NCI-H748 (cell line): ENCODE results near the gene QRICH1.
"Not testable (repeated sequence)": the region's sequence is repeated elsewhere in the genome, so short reads cannot be mapped to it uniquely, and the experiment has no call there.

Experiments
- DNase-seq: peaks from one replicate; lab custom pipeline; 2025; ENCODE audit not compliant: unreplicated experiment; lab: John Stamatoyannopoulos, UW

QRICH1 gene

GRCh38 chr3:49017971-49018706, 75.7 kb downstream of the QRICH1 start, which contains the start of gene DALRD3:
TSS of gene DALRD3 (minus strand) at chr3:49018580. CDS start at chr3:49018564, 16 bp downstream.
- DNase-seq: peak; percentile 90

GRCh38 chr3:49017229-49017970, 76.5 kb downstream of the QRICH1 start:
- DNase-seq: peak; percentile 57

DNA sequence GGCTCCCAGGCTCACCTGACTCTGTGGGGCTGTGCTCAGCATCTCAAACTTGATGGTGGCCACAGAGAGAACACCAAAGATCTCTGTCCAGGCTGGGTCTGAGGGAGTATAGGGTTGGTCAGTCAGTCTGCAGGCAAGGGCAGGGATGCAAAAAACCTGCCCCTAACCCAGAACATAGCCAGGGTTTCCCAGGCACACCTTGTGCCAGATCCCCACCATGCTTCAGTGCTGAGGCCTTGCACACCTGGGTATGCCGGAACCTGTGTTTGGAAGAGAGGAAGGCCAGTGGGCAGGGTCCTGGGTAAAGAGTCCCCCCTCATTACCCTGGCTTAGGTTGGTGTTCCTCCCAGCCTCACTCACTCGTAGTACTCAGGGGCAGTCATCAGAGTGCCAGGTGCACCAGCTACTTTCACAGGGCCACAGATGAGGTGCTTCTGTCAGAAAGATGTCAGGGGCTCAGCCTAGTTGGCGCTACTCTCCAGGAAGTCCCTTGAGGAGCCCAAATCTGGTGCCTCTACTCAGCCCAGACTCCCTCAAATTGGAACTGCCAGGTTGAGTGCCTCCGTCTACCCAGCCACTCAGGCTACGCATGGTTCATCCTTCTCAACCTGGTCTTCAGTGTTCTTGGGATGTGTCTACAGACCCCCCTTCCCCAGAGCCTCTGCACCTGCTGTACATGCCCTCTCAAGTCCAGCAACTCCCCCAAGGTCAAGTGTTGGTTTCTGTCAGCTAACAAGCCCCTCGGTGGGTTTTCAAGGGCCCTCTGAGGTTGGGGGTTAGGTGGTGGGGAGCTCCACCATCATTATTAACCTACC, 77.2 kb downstream of the QRICH1 start:
- no peak for DNase-seq

- no peak for DNase-seq
Measured at GRCh38 chr3:49015765-49016164, 78.1 kb downstream of the QRICH1 start.

- DNase-seq: no peak
Measured at GRCh38 chr3:49015072-49015471, 78.8 kb downstream of the QRICH1 start.

GRCh38 chr3:49013738-49014660, 79.9 kb downstream of the QRICH1 start:
- DNase-seq: peak; percentile 15

- DNase-seq: no peak
Measured at GRCh38 chr3:49013113-49013737, 80.6 kb downstream of the QRICH1 start.

DNA sequence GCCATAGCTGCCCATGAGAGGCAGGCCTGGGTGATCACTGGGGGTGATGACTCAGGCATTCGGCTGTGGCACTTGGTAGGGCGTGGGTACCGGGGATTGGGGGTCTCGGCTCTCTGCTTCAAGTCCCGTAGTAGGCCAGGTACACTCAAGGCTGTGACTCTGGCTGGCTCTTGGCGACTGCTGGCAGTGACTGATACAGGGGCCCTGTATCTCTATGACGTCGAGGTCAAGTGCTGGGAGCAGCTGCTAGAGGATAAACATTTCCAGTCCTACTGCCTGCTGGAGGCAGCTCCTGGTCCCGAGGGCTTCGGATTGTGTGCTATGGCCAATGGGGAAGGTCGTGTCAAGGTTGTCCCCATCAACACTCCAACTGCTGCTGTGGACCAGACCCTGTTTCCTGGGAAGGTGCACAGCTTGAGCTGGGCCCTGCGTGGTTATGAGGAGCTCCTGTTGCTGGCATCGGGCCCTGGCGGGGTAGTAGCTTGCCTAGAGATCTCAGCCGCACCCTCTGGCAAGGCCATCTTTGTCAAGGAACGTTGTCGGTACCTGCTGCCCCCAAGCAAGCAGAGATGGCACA, 81.3 kb downstream of the QRICH1 start:
- DNase-seq: no peak

DNA sequence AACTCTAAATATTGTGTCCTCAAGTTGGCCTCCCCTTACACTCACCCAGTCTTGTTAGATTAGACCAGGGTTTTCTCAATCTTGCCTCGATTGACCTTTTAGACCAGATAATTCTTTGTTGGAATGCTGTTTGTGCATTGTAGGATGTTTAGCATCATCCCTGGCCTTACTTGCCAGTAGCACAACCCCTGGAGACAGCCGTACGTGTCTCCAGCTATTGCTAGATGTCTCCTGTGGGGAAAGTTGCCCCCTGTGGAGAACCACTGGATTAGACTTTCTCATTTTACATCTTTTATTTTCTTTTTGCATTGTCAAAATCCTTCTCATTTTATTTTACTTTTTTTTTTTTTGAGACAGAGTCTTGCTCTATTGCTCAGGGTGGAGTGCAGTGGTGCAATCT, 84.5 kb downstream of the QRICH1 start:
- DNase-seq: no peak

DNA sequence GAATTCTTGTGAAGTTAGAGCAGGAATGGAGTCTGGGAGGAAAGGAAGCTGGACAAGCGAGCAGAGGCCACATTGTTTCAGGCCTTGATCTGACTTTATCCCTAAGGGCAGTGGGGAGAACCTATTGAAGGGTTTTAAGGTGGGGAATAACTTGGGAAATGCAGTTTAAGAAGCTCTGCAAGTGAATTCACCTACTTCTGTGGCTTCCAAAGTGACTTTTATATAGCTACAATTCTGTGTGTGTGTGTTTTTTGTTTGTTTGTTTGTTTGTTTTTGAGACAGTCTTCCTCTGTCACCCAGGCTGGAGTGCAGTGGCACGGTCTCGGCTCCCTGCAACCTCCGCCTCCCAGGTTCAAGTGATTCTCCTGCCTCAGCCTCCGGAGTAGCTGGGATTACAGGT, 85.2 kb downstream of the QRICH1 start:
- DNase-seq: not testable (repeated sequence)

DNA sequence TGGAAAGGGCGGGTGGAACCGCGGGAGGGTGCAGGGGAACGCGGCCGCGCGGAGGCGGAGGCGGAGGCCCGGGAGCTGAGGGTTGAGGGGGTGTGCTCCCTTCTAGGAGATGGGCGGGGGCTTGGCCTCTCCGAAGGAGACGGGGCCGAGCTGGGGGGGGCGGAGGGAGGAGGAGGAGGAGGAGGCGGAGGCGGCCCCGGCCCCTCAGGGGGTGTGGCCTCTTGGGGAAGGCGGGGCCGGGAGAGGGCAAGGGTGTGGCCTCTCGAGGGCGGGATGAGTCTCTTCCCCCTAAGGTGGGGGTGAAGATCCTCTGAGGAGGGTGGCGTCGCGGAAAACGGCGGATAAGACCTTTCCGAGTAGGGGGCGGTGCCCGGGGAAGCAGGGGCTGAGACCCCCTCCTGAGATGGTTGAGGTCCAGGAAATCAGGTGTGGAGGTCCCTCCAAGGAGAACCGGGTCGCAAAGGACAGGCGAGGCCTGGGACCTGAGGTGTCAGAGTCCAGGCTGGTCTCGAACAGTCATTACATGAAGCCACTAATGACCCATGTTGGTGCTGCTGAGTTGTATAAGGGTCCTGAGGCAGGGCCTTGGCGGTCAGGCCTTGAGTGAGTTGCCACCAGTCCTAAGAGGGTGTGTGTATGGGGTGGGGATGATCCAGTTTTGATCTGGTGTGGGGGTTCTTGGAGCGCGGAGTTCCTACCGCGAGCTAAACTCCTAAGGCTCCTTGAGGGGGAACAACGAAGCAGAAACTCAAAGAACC, 85.9 kb downstream of the QRICH1 start:
- peak; percentile 79 for DNase-seq

- DNase-seq: peak; percentile 97
Measured at GRCh38 chr3:49007068-49007770, 86.7 kb downstream of the QRICH1 start, which contains the start of gene WDR6. TSS of gene WDR6 (plus strand) at chr3:49007391. CDS start at chr3:49007432, 41 bp downstream.

DNA sequence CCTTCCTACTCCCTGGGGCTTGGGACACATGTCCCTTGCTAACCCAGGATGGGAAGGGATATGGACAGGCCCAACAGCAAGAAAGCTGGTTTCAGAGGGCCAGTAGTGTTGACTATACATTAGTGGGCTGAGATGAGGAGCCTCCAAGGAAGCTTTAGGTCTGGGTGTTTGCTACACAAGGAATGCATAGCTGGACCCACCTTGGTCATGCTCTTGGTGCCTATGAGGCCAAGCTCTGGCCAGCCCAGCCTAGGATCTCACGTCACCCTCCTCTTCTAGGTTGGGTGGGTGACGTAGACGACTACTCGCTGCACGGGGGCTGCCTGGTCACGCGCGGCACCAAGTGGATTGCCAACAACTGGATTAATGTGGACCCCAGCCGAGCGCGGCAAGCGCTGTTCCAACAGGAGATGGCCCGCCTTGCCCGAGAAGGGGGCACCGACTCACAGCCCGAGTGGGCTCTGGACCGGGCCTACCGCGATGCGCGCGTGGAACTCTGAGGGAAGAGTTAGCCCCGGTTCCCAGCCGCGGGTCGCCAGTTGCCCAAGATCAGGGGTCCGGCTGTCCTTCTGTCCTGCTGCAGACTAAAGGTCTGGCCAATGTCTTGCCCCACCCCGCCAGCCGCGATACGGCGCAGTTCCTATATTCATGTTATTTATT, 87.3 kb downstream of the QRICH1 start:
- DNase-seq: peak; percentile 25

- DNase-seq: no peak
Measured at GRCh38 chr3:49005998-49006397, 87.9 kb downstream of the QRICH1 start.

- DNase-seq: no peak
Measured at GRCh38 chr3:49005303-49005680, 88.6 kb downstream of the QRICH1 start.

DNA sequence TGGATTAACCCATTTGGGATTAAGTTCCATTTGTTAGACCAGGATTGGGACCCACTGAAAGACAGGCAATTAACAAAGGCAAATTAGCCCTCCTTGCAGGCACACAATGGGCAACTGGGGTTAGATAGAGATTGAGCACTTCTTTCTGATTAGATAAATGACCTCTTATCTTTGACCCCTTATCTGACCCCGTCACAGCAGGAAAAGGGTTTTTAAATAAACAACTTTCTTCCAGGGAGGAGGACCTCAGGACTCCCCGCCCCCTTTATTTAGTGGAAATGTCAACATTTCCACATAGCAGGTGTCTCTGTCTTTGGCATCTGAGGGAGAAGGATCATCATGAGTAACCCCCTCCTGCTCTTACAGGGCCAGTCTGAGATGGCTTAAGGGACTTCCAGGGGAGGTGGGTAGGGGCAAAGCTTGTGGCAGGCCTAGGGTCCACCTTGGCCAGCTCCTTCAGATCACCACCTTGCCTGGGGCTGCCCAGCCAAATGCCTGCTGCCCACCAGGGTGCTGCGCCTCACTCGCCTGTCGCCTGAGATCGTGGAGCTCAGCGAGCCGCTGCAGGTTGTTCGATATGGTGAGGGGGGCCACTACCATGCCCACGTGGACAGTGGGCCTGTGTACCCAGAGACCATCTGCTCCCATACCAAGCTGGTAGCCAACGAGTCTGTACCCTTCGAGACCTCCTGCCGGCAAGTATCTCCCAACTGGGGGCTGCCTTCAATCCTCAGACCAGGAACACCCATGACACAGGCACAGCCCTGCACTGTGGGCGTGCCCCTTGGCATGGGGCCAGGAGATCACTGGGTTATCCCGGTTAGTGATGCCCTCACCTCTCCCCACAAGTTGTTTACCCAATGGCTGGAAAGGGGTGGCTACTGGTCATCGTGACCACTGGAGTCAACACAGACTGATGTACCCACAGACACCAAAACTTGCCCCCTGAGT, 89.2 kb downstream of the QRICH1 start:
- DNase-seq: peak; percentile 30

DNA sequence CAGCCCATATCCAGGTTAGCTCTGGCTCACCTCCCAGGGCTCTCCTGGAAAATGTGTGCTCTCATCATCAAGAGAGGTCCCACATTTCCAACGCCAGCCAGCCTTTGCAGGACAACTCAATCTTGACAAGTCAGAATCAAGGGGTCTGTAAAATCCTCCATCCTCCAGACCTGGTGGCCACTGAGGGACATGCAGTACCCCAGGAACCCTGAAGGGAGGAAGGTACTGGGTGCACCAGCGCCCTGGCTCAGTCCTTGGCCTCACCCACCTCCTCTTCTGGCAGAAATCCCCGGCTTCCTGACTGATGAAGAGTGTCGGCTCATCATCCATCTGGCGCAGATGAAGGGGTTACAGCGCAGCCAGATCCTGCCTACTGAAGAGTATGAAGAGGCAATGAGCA, 92.7 kb downstream of the QRICH1 start:
- DNase-seq: no peak
